ENCODE measurements around the gene CCDC187. TPM values are rescaled to one million over a fixed set of nuclear protein-coding genes. Genes with fewer than 3 reads are reported as not detected.

CCDC187 gene
- total RNA-seq, 1 donor, result not detected

DNA sequence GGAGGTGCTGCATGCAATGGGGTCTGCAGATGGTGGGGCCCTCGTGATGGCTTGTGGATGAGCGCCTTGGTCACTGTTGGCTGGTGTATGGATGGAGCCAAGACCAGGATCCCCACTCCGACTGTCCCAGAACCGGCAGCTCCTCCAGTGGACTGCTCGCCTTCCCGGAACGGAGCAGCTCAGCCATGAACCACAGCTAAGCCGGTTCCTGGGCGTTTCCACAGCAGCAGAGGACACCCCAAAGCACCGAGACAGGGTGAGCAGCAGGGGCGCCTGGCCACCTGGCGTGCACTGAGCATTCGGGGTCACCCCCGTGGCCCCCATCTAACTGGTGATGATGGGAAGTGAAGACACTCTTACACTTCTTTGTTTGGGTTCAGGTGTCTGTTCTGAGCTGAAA, 26.1 kb downstream of the CCDC187 start:
- H3K4me3 ChIP-seq (ENCODE audit: insufficient read depth, low read length), result no peak overlapping the region
- no peak overlapping the region for H2AFZ ChIP-seq (ENCODE audit: low read length)
- no peaks in the 10 kb centered on the region for H4K20me1 ChIP-seq (ENCODE audit: insufficient read depth, low read length)
- H3K36me3 ChIP-seq (ENCODE audit: insufficient read depth, low read length), result no peaks in the 10 kb centered on the region
- no peaks in the 10 kb centered on the region for H3K4me1 ChIP-seq (ENCODE audit: insufficient read depth, low read length)
- H3K27ac ChIP-seq (ENCODE audit: low read depth, low read length), result no peak overlapping the region
- no peaks in the 10 kb centered on the region for H3K79me2 ChIP-seq (ENCODE audit: insufficient read depth, low read length)
- H3K27me3 ChIP-seq (ENCODE audit: insufficient read depth, low read length), result peaks cover 32% of the 10 kb centered on the region
- TF ChIP-seq, protein P1, sequence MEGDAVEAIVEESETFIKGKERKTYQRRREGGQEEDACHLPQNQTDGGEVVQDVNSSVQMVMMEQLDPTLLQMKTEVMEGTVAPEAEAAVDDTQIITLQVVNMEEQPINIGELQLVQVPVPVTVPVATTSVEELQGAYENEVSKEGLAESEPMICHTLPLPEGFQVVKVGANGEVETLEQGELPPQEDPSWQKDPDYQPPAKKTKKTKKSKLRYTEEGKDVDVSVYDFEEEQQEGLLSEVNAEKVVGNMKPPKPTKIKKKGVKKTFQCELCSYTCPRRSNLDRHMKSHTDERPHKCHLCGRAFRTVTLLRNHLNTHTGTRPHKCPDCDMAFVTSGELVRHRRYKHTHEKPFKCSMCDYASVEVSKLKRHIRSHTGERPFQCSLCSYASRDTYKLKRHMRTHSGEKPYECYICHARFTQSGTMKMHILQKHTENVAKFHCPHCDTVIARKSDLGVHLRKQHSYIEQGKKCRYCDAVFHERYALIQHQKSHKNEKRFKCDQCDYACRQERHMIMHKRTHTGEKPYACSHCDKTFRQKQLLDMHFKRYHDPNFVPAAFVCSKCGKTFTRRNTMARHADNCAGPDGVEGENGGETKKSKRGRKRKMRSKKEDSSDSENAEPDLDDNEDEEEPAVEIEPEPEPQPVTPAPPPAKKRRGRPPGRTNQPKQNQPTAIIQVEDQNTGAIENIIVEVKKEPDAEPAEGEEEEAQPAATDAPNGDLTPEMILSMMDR (IDR thresholded peaks at IDR 0.05; ENCODE audit: extremely low read depth, low read depth, low read length), result no peak
- DNase-seq (ENCODE audit: insufficient read length, low spot score, missing footprints), result no peak
- H3K9me3 ChIP-seq (ENCODE audit: low read depth, low read length), result no peaks in the 10 kb centered on the region
- H3K4me2 ChIP-seq (ENCODE audit: insufficient read depth, low read length), result no peak overlapping the region

DNA sequence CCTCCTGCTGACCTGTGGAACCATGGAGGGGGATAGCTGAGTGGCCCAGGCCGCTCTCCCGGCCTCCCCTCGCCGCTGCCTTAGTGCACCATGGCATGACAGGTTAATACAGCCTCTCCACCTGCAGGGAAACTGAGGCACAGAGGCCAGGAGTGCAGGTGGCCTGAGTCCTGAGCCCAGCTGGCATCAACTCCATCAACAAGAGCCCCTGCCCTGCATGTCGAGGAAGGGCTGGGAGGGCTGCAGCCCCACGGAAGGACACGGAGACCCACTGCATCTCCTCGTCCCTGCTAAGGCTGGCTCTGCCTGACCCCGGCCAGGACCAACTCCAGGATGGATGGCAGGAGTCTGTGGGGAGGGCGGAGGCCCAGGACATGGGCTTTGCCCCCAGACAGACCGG, 27.2 kb downstream of the CCDC187 start:
- no peak overlapping the region for H2AFZ ChIP-seq (ENCODE audit: low read length)
- H3K4me3 ChIP-seq (ENCODE audit: insufficient read depth, low read length), result no peak overlapping the region
- H3K9me3 ChIP-seq (ENCODE audit: low read depth, low read length), result no peaks in the 10 kb centered on the region
- H3K36me3 ChIP-seq (ENCODE audit: insufficient read depth, low read length), result no peaks in the 10 kb centered on the region
- H4K20me1 ChIP-seq (ENCODE audit: insufficient read depth, low read length), result no peaks in the 10 kb centered on the region
- no peak overlapping the region for H3K27ac ChIP-seq (ENCODE audit: low read depth, low read length)
- no peaks in the 10 kb centered on the region for H3K79me2 ChIP-seq (ENCODE audit: insufficient read depth, low read length)
- TF ChIP-seq, protein P1 (IDR thresholded peaks at IDR 0.05; ENCODE audit: extremely low read depth, low read depth, low read length), result no peak
- H3K4me1 ChIP-seq (ENCODE audit: insufficient read depth, low read length), result no peaks in the 10 kb centered on the region
- DNase-seq (ENCODE audit: insufficient read length, low spot score, missing footprints), result no peak
- no peak overlapping the region for H3K4me2 ChIP-seq (ENCODE audit: insufficient read depth, low read length)
- H3K27me3 ChIP-seq (ENCODE audit: insufficient read depth, low read length), result peaks cover 32% of the 10 kb centered on the region

GRCh38 chr9:136275655-136276429, 28.1 kb downstream of the CCDC187 start:
- H3K27me3 ChIP-seq (ENCODE audit: insufficient read depth, low read length), result peaks cover 32% of the 10 kb centered on the region
- no peak for DNase-seq (ENCODE audit: insufficient read length, low spot score, missing footprints)

More at GRCh38 chr9:136275655-136276429, 28.1 kb downstream of the CCDC187 start:
- no peak overlapping the region for H3K27ac ChIP-seq (ENCODE audit: low read depth, low read length)
- no peaks in the 10 kb centered on the region for H3K79me2 ChIP-seq (ENCODE audit: insufficient read depth, low read length)
- no peaks in the 10 kb centered on the region for H3K36me3 ChIP-seq (ENCODE audit: insufficient read depth, low read length)
- H2AFZ ChIP-seq (ENCODE audit: low read length), result no peak overlapping the region
- H3K4me3 ChIP-seq (ENCODE audit: insufficient read depth, low read length), result no peak overlapping the region
- no peak overlapping the region for H3K4me2 ChIP-seq (ENCODE audit: insufficient read depth, low read length)
- H3K4me1 ChIP-seq (ENCODE audit: insufficient read depth, low read length), result no peaks in the 10 kb centered on the region
- H4K20me1 ChIP-seq (ENCODE audit: insufficient read depth, low read length), result no peaks in the 10 kb centered on the region
- no peaks in the 10 kb centered on the region for H3K9me3 ChIP-seq (ENCODE audit: low read depth, low read length)
- TF ChIP-seq, protein P1 (IDR thresholded peaks at IDR 0.05; ENCODE audit: extremely low read depth, low read depth, low read length), result no peak

Measured in osteoblast (primary cell).